ENCODE results near the gene N4BP2L2. TPM values are rescaled to one million over a fixed set of nuclear protein-coding genes. Genes with fewer than 3 reads are reported as not detected.

Gene N4BP2L2
- total and polyA plus RNA-seq, 2 of the 8 experiments (the other 6 are each of a cell fraction or from before 2014, with no cell fraction given): 14.6 to 67.6 TPM

DNA sequence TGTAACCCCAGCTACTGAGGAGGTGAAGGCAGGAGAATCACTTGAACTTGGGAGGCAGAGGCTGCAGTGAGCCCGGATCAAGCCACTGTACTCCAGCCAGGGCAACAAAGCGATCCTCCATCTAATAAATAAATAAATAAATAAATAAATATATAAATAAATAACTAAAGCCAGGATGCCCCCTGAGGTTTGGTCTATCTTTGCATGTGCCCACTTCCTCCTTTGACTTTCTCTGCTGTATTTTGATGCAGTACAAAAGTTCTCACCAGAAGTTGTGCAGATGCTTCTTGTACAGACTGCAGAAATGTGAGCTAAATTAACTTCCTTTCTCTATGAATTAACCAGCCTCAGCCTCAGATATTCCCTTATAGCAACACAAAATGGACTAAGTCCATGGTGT, 6.5 kb upstream of the N4BP2L2 start:
- no peak overlapping the region for H2AK5ac ChIP-seq (ENCODE audit: low read depth, low read length)
- H4K20me1 ChIP-seq (replicated peaks in 1 of 2; ENCODE audit: control insufficient read depth in 1 of 2, insufficient read depth in 2 of 2, low read length in 2 of 2): no peaks in the 10 kb centered on the region
- no peak overlapping the region for H2BK5ac ChIP-seq (ENCODE audit: low read depth, low read length)
- no peak overlapping the region for H3K4ac ChIP-seq (replicated peaks; ENCODE audit: insufficient read length, low read depth, low read length)
- no peaks in the 10 kb centered on the region for H3K23me2 ChIP-seq (ENCODE audit: low read depth, low read length)
- no peaks in the 10 kb centered on the region for H3K79me1 ChIP-seq (ENCODE audit: low read depth, low read length)
- H3K9ac ChIP-seq (replicated peaks in 1 of 4; ENCODE audit: extremely low read depth in 1 of 4, low read depth in 3 of 4, low read length in 3 of 4): no peak overlapping the region
- no peak overlapping the region for H3K4me3 ChIP-seq (ENCODE audit: extremely low read depth in 1 of 4, insufficient read depth in 2 of 4, low read depth in 3 of 4, low read length in 4 of 4)
- H2AFZ ChIP-seq (ENCODE audit: low read length): no peak overlapping the region
- no peak overlapping the region for H3K27ac ChIP-seq (ENCODE audit: low read depth, low read length)
- no peaks in the 10 kb centered on the region for H3K4me1 ChIP-seq (replicated peaks in 1 of 4; ENCODE audit: control insufficient read depth in 3 of 4, insufficient read depth in 4 of 4, low read length in 3 of 4)
- H2BK15ac ChIP-seq (ENCODE audit: low read length): no peak overlapping the region
- H3K56ac ChIP-seq (replicated peaks; ENCODE audit: insufficient read length, low read depth, low read length): no peak overlapping the region
- H3K79me2 ChIP-seq (ENCODE audit: control insufficient read depth in 1 of 2, insufficient read depth in 2 of 2, low read length in 2 of 2): no peaks in the 10 kb centered on the region
- DNase-seq (ENCODE audit: low read depth in 1 of 2, low spot score in 2 of 2) (no peak), FAIRE-seq (no peak)
- H3K36me3 ChIP-seq (ENCODE audit: control insufficient read depth in 2 of 4, insufficient read depth in 4 of 4, low read length in 3 of 4): no peaks in the 10 kb centered on the region
- no peak overlapping the region for H2BK12ac ChIP-seq (ENCODE audit: low read depth, low read length)
- 85% methylated on average over 2 of the region's 2 CpGs; no CpG with 5 or more reads in 1 of the 2 experiments for WGBS, 2 experiments (ENCODE audit: extremely low coverage in 1 of 2, insufficient coverage in 1 of 2, insufficient read length in 1 of 2, insufficient replicate concordance in 2 of 2, low coverage in 1 of 2, low lambda C conversion rate in 2 of 2, missing lambda C conversion rate in 1 of 2)
- no peak for TF ChIP-seq MAFK (IDR thresholded peaks at IDR 0.05; ENCODE audit: low read depth, low read length)
- no peak for TF ChIP-seq CHD2 (IDR thresholded peaks at IDR 0.05; ENCODE audit: low read length)
- no peak for TF ChIP-seq SRF (IDR thresholded peaks at IDR 0.05; ENCODE audit: low read depth, low read length)
- no peak overlapping the region for H3K23ac ChIP-seq (ENCODE audit: insufficient read length)
- no peak overlapping the region for H4K91ac ChIP-seq (replicated peaks; ENCODE audit: insufficient read length, low read length)
- H3K9me3 ChIP-seq (ENCODE audit: insufficient read depth in 2 of 2, low read depth in 1 of 2, low read length in 1 of 2): no peaks in the 10 kb centered on the region
- no peak overlapping the region for H2BK20ac ChIP-seq (ENCODE audit: low read length)
- H3K4me2 ChIP-seq (ENCODE audit: insufficient read depth in 1 of 2, low read depth in 2 of 2, low read length in 2 of 2): no peak overlapping the region
- no peak overlapping the region for H3K14ac ChIP-seq (ENCODE audit: insufficient read length)
- H3K27me3 ChIP-seq (replicated peaks in 1 of 4; ENCODE audit: control insufficient read depth in 3 of 4, extremely low read depth in 1 of 4, insufficient read depth in 3 of 4, low read length in 3 of 4): no peaks in the 10 kb centered on the region
- ChIA-PET CTCF (ENCODE audit: partially characterized antibody) (interaction anchor here (0.9 kb wide), 1 partner anchor 10 kb away, joined by 3 read pairs; no protein-coding TSS in a partner anchor), POLR2A (ENCODE audit: partially characterized antibody) (no interaction called here)
- H4K5ac ChIP-seq (ENCODE audit: insufficient read length, low read depth, low read length): no peak overlapping the region
- H2BK120ac ChIP-seq (replicated peaks; ENCODE audit: low read depth, low read length): no peak overlapping the region
- no peak overlapping the region for H3K18ac ChIP-seq (ENCODE audit: extremely low read depth, low read length)
- no peak overlapping the region for H4K8ac ChIP-seq (ENCODE audit: extremely low read depth, insufficient read depth, low read length)
